ENCODE measurements around the gene THEMIS.

DNA sequence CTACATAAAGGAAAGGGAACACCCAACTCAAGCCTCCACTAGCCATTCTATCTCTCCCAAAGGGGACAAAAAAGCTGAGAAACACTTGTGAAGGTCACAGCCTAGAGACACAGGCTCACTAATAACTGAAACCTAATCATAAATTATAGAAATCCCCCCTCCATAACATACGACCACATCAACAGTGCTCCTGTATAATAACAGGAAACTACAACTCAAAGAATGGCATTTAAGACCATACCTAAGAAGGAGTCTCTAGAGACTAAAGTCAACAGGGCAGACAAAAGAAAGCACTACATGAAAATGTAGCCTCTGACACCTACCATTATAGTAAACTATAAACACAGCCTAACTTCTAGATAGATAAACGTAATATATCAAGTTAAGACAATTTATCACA lies 82.7 kb downstream of the THEMIS start:
- TF ChIP-seq, protein P1, sequence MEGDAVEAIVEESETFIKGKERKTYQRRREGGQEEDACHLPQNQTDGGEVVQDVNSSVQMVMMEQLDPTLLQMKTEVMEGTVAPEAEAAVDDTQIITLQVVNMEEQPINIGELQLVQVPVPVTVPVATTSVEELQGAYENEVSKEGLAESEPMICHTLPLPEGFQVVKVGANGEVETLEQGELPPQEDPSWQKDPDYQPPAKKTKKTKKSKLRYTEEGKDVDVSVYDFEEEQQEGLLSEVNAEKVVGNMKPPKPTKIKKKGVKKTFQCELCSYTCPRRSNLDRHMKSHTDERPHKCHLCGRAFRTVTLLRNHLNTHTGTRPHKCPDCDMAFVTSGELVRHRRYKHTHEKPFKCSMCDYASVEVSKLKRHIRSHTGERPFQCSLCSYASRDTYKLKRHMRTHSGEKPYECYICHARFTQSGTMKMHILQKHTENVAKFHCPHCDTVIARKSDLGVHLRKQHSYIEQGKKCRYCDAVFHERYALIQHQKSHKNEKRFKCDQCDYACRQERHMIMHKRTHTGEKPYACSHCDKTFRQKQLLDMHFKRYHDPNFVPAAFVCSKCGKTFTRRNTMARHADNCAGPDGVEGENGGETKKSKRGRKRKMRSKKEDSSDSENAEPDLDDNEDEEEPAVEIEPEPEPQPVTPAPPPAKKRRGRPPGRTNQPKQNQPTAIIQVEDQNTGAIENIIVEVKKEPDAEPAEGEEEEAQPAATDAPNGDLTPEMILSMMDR (IDR thresholded peaks at IDR 0.05; ENCODE audit: poor library complexity): no peak
- no peak for TF ChIP-seq EZH2 (IDR thresholded peaks at IDR 0.05; ENCODE audit: borderline replicate concordance)

Data from hepatocyte (in vitro differentiated cells).